HCT116 (cell line): Measurements from ENCODE around the gene KNOP1. TPM values are rescaled to one million over a fixed set of nuclear protein-coding genes. Genes with fewer than 3 reads are reported as not detected.

Experiments
- total RNA-seq: library from RNA; stranded (reverse); gene quantifications from one replicate; pipeline ENCODE4 v1.2.1, GENCODE V29; 2021; ENCODE audit not compliant: unreplicated experiment

KNOP1 gene
- total RNA-seq, 1 experiment from 2014 or later, result 34.6 TPM

Other genes with a start within 250 kb of the KNOP1 start
- gene GDE1, start 196.1 kb downstream of the KNOP1 start, total RNA-seq, result 47.1 TPM
- 21.4 TPM for gene CCP110, start 194.3 kb downstream of the KNOP1 start, total RNA-seq
- 21.4 TPM for gene VPS35L, start 162.5 kb downstream of the KNOP1 start, total RNA-seq
- 11.8 TPM for gene IQCK, start within 50 bp of the KNOP1 start, total RNA-seq
- gene GPRC5B, start 166.6 kb upstream of the KNOP1 start, total RNA-seq, result 7.2 TPM